Measurements from ENCODE around the gene TNFAIP8.

Gene TNFAIP8

DNA sequence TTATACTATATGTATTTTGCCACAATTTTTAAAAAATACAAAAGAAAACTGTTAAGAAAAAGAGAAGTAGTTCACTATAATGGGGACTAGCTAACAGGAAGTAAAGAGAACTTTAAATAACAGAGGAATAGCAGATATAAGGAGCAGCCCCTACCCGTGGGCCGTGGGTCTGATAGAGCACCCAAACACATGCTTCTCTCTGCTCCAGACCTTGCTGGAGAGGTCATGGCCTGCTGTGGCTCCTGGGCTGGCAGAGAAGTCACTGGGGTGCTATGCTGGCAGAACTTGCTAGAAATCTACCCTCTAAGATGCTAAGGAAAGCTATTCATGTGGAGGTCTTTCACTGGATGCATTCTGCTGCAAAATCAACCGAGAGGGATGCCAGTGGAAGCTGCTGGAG lies 10.0 kb upstream of the TNFAIP8 start:
- no peak for DNase-seq (ENCODE audit: low read depth in 2 of 2, low spot score in 1 of 2)

DNA sequence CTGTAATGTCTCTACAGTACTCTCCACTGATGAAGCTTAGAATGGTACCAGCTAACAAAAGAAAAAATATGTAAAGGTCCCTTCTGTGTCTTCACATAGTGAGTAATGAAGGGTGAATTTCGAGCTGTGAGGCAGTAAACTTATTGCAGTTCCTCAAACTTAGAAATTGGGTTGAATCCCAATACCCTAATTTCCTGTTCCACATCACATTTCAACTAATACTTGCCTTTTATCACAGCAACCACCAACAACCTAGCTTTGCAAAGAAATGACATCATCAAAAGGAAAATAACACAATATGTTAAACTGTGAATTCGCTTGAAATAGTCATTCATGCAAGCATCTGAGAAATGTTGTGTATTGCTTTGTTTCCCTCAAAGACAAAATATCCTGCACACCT lies 9.4 kb upstream of the TNFAIP8 start:
- no peak for DNase-seq (ENCODE audit: low read depth in 2 of 2, low spot score in 1 of 2)

DNA sequence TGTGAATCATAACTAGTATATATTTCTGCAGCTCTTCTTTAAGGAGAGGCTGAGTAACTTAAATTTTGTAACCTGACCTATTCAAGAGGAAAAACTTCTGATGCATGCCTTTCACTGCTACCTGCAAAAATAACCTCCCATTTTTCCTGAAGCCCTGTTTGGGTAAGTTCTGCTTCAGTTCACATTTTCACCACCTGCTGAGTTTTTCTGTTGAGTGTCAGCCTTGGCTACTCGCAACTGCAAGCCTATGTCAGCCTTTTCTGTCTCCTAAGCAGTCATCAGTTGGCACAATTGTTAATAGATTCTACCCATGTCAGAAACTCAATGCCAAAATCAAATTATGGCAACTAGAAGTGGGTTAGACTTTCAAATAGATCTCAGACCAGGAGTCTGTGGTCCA lies 8.2 kb upstream of the TNFAIP8 start:
- DNase-seq (ENCODE audit: low read depth in 2 of 2, low spot score in 1 of 2), result no peak

DNA sequence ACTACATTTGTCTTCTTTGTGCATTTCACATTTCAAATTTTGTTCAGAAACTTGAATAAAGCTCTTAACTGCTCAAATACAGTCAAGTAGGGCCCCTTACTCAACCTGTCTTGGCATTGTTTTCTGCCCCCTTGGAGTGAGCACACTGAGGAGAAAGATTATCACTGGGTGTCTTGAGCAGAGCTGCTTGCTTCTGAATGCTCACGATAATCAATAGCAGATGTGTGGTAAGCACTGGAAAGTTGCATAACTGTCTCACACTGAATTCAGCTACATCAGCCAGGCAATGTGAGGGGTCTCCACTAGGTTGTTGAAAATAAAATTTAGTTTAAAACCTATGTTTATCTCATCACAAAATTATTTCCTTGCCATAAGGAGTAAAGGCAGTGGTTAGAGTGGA lies 7.8 kb upstream of the TNFAIP8 start:
- DNase-seq (ENCODE audit: low read depth in 2 of 2, low spot score in 1 of 2), result no peak

DNA sequence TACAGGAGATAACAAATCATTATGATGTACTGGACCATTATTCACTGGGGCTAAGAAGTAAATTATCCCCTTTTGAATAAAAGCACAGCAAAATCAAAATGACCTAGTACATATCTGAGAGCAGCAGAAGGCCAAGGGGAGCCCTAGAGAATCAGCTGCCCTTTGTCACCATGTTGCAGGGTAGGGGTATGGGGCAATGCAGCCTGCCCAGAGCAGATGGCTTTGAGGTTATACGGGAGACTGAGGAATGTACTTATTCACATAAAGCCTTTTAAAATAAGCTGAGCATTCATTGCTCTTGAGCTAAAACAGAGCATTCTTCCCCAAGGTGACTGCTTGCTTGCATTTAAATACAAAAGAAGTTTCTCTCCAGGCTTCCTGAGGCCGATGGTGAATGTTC lies 2.6 kb upstream of the TNFAIP8 start:
- no peak for DNase-seq (ENCODE audit: low read depth in 2 of 2, low spot score in 1 of 2)

DNA sequence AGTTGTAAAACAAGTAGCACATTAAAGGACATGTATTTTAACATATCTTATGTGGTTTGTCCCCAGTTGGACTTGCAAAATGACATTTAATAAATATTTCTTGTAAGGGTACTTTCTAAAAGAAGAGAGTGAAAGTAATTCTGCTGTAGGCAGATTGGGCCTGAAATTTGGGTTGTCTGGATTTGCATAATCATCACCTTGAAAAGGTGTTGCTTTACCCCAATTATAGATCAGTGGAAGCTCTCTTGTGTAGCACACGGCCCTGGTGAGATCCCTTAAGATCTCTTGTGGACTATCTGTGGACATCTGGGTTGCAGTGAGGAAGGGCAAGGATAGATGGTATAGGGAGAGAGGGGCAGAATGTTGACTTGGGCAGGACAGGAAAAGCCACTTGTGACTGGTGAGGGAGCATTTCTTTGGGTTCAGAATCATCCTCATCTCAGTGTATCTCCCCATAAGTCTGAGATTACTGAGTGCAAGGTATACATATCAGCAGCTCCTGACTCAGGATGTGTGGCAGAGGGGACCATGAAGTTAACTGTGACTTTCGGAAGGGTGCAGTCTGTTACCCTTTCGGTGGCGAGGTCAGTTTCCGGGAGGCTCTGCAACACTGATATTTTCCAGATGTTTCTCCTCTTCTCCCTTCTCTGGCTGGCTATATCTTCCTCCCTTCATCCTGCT lies 2.0 kb upstream of the TNFAIP8 start:
- DNase-seq (ENCODE audit: low read depth in 2 of 2, low spot score in 1 of 2), result no peak

DNA sequence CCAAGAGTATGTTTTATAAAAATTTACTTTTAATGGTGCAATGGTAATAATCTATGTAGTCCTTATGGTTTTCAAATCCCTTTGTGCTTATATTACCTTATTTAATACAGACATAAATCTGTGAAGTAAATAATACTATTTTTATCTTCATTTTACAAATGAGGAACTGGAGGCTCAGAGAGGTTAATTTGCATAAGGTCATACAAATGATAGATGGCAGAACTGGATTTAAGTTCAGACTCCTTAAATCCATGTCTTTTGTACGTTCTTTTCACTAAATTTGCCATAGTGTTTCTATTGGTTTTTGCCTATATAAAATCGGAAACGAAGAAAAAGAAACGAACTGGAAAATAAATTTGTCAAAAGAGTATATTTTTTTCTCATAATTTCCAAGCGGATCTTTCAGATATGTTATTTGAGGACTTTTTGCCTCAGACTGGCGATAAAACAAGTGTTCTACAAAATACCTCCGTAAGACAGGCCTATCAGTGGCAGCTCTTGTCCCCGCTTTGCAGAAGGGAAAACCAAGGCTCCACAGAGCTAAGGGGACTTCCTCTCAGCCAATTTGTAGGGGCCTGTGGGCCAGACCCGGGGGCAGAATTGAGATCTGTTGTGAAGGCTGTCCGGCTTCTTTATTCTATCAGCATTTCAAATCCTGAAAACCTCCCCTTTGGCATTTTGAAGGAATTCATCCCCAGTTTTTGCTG lies 1.1 kb upstream of the TNFAIP8 start:
- DNase-seq (ENCODE audit: low read depth in 2 of 2, low spot score in 1 of 2), result no peak

DNA sequence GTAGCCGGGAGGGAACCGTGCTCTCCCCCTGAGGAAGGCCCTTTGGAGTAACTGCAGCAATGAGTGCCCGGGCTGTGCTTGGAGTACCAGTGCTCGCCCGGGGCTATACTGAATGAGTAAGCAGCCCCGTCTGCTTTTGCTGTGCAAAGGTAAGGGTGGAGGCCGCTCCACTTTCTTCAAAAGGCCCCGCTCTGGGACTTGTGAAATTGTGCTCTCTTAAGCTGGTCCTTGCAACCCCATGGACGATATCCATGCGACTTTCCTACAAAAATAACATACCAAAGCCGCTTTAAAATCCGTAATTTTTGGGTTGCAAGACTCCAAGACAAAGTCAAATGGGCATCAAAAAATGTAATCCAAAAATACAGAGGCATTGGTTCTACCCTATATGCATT lies 578 bp upstream of the TNFAIP8 start:
- DNase-seq (ENCODE audit: low read depth in 2 of 2, low spot score in 1 of 2), result no peak

DNA sequence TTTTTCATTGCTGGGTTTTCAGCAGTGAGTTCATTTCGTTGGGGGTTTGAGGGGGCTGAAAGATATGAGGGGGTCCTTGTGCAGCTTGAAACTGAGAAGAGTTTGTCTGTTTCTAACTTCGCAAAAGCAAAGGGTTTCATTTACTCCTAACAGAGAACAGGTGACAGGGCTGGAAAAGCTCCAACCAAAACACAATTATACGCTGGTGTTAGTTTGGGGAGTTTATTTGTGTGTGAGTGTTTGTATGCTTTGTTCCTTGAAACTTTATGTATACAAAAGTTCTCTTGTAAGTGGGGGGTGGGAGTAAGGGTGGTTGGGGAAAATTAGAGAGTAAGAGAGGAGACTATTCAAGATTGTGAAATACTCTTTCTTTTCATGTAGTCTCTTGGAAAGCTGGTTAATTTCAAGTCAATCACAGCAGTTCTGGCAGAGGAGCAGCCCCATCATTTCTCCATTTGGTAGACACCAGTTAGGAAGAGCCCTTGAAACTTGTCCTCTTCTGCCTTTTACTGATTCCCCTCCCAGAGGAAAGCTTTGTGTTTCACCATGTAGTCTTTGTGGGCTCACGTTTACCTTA lies 881 bp downstream of the TNFAIP8 start:
- no peak for DNase-seq (ENCODE audit: low read depth in 2 of 2, low spot score in 1 of 2)

DNA sequence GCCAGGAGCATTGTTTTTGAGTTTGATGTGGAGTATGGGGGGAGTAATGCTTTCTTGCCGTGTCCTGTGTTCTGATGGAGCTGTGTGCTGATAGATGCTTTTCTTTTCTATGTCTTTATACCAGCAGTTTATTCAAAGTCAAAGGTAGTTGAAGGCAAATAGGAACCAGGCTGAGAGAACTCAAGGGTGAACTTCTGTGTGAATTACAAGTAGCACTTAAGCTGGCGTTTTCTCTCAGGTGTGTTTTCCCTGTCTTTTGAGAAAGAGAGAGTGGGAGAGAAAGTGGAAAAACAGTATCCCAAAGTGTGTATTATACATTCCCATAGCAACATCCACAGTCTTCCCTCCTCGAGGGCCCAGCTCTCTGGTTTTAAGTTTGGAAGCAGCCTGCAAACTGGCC lies 1.5 kb downstream of the TNFAIP8 start:
- DNase-seq (ENCODE audit: low read depth in 2 of 2, low spot score in 1 of 2), result no peak

DNA sequence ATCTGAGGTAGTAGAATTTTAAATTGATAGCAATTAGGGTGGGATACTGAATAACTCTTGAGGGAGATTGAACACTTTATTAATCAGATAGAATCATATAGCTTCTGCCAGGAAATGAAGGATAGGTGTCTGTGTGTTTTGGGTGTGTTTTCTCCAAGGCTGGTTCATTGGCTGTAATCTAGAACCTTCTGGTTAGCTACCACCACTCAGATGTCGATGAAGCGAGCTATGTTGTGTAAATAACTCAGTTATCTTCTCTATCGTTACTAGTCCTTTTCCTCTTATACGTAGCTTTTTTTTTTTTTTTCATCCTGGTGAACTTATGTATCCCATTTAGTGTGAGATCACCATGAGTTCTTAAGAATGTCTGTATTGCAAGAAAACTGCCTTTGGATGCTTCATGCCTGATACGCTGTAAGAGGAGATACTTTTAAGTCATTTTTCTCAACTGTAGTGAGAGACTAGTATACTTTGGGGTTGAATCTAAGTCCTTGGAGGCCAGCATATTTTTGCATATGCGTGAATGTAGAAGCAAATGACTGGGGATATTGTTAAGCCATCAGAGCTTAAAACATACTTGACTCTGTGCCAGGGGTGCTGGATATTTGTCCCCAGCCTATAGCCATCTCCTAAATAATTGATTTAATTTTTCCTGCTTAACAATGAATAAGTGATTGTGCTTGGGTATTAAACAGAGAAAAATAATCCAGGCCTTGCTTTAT lies 2.1 kb downstream of the TNFAIP8 start:
- no peak for DNase-seq (ENCODE audit: low read depth in 2 of 2, low spot score in 1 of 2)

DNA sequence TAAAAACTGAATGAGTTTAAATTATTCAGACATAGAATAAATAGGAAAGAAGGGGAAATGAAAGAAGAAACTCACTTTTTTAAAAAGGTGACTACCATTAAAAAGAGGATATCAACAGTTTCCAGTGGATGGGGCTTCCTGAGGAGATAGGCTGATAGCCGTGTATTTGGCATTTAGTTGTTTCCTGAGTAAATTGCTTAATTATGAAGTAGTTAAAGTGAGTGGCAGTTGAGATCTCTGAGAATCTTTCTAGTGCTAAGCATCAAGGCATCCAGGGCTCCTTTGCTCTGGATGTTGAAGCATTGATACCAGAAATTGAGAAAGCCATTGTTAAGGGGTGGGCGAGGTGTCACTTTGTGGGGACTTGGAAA lies 2.7 kb downstream of the TNFAIP8 start:
- DNase-seq (ENCODE audit: low read depth in 2 of 2, low spot score in 1 of 2), result no peak

DNA sequence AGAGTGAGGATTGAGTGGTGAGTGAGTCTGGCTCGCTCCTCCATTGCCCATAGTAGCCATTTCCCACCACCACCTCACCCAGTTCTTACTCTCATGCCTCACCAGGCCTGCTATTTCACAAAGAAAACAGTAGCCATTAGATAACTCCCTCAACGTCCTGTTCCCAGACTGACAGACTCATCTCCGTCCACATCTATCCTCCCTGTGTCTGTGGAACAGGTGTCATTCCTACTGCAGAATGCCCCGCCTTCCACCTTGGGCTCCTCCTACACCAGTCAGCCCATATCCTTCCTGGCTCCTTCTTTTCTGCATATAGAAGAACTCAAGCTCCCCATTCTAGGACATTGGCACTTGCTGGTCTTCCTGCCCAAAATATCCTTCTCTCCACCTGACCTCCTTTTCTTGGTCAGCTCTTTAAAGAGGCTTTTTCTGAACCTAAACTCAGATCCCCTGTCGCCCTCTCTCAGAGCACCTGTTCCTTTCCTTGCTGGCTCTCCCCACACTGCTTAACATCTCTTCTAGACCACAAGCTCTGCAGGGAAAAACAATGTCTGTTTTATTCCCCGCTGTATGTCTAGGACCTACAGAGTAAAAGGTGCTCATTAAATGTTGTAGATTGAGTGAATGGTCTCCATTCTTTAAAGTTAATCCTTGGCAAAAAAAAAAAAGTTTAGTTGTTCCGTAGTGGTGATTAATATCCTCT lies 3.2 kb downstream of the TNFAIP8 start:
- DNase-seq (ENCODE audit: low read depth in 2 of 2, low spot score in 1 of 2), result no peak

DNA sequence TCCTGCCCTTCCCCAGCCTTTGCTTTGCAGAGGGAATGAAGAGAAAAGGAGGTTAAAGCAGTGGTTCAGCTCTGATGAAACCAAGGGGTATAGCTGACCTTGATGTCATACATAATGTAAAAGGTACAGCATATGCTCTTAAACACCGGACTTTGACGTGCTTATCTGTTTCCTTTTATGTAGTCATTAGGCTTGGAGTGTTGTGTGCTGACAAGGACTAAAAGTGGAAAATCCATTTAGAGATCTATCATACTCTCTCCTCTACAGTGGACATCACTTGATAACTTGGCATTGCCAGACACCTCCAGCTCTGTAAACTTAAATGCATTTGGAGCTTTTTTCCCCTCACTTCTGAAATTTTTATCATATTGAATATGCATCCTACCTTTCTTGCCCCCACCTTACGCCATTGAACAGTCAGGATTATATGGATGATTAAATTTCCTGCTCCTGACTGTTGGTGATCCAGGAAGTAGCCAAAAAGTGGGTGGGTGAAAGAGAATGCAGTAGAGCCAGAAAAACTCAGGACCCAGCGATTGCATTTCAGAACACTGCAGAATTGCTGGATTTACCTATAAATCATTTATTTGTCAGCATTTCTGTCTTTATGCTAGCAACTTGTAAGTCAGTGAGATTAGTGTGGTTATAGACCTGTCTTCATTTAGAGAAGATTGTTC lies 4.1 kb downstream of the TNFAIP8 start:
- DNase-seq (ENCODE audit: low read depth in 2 of 2, low spot score in 1 of 2), result no peak

DNA sequence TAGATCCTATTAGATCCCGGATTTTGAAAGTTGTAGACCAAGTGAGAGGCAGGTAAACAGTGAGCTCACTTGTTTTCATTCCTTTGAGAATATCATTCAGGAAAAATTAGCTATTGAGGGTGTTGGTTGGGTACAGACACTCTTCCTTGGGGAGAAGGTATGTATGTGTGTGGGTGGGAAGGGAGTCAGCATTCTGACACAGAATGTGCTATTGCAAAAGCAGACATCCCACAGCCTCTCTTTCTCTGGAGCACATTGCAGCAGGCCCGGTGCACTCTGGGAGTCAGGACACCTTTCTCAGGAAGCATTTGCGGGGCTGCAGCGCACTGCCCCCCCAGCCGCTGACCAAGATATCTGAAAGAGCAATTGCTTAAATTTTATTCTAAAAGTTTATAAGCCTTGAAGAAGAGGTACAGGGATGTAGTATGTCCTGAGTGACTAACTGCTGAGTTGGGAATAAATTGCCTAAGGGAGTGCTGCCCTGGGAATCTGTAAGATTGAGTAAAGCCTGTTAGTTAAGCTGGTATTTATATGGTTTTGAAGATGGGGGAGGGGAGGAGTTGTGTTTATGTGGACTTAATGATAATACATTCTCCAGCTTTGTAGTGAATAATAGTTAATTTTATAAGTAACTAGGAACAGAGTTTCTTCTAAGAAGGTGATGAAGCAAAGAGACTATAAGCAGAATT lies 5.2 kb downstream of the TNFAIP8 start:
- DNase-seq (ENCODE audit: low read depth in 2 of 2, low spot score in 1 of 2), result no peak

DNA sequence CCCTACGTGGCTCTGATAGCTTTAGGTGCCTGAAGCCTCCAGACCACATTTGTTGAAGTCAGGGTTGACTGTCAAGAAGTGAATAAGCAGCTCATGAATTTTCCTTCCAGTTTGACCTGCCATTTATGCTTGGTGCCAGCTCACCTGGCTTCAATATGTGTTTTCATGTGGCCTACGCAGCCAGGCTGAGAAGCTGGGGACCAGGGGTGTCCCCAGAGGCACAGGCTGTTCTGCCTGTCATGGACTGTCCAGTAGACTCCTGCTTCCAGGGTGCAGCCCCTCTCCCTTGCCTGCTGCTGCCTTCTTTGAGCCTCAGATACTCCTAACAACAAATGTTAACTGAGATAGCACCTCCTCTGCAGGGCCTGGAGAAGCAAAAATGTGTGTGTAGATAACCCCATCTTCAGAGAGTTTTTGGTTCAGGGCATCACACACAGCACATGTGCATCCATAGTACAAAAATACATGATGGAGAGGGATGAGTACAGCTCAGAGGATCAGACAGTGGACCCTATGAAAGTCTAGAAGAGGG lies 5.8 kb downstream of the TNFAIP8 start:
- no peak for DNase-seq (ENCODE audit: low read depth in 2 of 2, low spot score in 1 of 2)

DNA sequence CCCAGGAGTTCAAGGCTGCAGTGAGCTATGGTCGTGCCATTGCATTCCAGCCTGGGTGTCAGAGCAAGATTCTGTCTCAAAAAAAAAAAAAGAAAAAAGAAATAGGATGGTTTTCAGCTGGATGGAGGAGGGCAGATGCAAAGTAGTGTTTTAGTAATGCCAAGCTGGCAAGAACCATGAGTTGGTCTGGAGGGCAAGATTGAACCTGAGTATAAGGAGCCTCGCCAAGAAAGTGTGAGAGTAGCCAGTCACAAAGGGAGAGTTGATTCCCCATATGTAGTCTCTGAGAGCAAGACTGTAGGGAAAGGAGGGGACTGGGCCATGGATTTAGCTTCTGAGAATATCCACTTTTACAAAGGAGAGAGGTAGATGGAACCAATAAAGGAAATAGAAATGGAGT lies 6.9 kb downstream of the TNFAIP8 start:
- DNase-seq (ENCODE audit: low read depth in 2 of 2, low spot score in 1 of 2), result no peak

DNA sequence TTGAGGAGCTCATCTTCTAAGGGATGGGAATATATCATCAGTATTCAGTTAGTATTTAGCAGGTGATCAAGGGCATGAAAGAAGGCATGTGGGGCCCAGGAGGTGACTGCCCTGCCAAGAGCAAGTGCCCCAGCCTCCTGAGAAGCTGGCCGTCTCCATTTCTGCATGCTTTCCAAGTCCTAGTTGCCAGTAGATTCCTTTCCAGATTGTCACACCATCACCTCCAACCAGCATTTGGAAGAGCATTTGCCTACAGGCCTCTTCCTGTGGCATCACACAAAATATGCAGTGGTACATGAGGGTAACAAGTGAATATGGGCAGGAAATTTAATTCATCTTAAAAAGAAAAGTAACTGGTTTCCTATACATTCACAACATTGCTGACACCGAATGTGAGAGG lies 7.5 kb downstream of the TNFAIP8 start:
- DNase-seq (ENCODE audit: low read depth in 2 of 2, low spot score in 1 of 2), result no peak

DNA sequence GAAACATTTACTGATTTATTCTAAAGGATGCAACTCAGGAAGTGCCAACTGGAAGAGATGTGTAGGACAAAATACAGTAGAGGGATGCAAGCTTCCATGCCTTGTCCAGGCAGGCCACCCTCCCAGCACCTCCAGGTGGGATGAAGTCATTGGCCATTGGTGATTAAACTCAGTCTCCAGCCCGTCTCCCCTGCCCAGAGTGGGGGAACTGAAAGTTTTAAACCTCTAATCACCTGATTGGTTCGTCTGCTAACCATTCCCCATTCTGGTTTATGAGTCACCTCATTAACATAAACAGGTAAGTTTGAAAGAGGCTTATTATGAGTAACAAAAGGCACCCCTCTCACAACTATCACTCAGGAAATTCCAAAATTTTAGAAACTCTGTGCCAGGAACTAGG lies 8.1 kb downstream of the TNFAIP8 start:
- DNase-seq (ENCODE audit: low read depth in 2 of 2, low spot score in 1 of 2), result no peak

DNA sequence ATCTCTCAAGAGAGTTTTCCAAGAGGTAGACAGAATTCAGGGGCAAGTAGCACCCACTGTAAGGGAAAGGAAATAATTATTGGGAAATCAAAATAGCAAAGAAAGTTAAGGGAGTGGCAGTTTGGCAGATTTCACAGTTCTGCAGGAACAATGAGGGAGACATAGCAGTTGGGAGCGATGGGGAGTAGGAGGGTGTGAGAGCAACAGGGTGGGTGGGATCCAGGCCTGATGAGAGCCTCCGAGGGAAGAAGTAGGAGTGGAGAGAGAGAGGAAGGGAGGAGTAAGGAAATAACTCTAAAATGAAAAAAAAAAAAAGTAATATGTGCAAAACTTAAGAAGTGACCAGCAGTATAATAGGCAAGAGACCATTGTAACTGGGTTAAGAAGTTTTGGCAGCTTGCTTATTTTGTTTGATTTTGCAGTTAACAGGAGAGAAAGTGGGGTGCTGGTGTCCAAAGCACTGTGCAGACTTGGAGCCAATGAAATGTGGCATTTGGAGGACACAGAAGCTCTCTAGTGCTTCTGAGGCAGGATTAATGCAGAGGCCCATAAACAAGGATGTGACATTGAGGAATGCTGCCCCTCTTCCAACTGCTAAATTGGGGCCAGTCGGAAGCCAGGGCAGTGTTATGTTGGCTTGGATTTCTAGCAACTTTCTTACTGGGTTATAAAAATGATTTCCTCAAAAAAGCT lies 10.2 kb downstream of the TNFAIP8 start:
- no peak for DNase-seq (ENCODE audit: low read depth in 2 of 2, low spot score in 1 of 2)
